ENCODE results near the gene CASP7.

Gene CASP7

GRCh38 chr10:113712755-113713639 lies 33.3 kb downstream of the CASP7 start:
- ChIA-PET CTCF (interaction anchor here (1.1 to 3.3 kb wide), 5 partner anchors 8 to 421 kb away, joined by 3 to 23 read pairs (median 3); no protein-coding TSS in a partner anchor), POLR2A (no interaction called here)
- no peak for TF ChIP-seq CTCF (IDR thresholded peaks at IDR 0.05; ENCODE audit: control extremely low read depth, extremely low read depth, low read depth, missing control alignments)

GRCh38 chr10:113713640-113713982 lies 33.9 kb downstream of the CASP7 start:
- CTCF ChIA-PET, result interaction anchor here (1.1 to 3.3 kb wide), 4 partner anchors 8 to 421 kb away, joined by 3 to 23 read pairs (median 6); no protein-coding TSS in a partner anchor

More at GRCh38 chr10:113712755-113713639, 33.3 kb downstream of the CASP7 start:
- no peak for DNase-seq (ENCODE audit: extremely low spot score)

GRCh38 chr10:113716109-113716910 lies 36.6 kb downstream of the CASP7 start:
- CTCF ChIA-PET, result interaction anchor here (1.6 kb wide), 1 partner anchor 37 kb away, joined by 4 read pairs; the partner anchor contains the start of gene CASP7
- no peak for DNase-seq (ENCODE audit: extremely low spot score)
- POLR2A ChIA-PET, result no interaction called here
- TF ChIP-seq CTCF (IDR thresholded peaks at IDR 0.05; ENCODE audit: control extremely low read depth, extremely low read depth, low read depth, missing control alignments), result no peak

More at GRCh38 chr10:113713640-113713982, 33.9 kb downstream of the CASP7 start:
- TF ChIP-seq CTCF (IDR thresholded peaks at IDR 0.05; ENCODE audit: control extremely low read depth, extremely low read depth, low read depth, missing control alignments), result no peak
- POLR2A ChIA-PET, result no interaction called here
- no peak for DNase-seq (ENCODE audit: extremely low spot score)

GRCh38 chr10:113718969-113719822 lies 39.5 kb downstream of the CASP7 start:
- no peak for TF ChIP-seq CTCF (IDR thresholded peaks at IDR 0.05; ENCODE audit: control extremely low read depth, extremely low read depth, low read depth, missing control alignments)
- DNase-seq (ENCODE audit: extremely low spot score), result no peak
- ChIA-PET POLR2A (no interaction called here), CTCF (interaction anchor here (1.3 to 2.1 kb wide), 2 partner anchors 14 to 15 kb away, joined by 5 to 7 read pairs; no protein-coding TSS in a partner anchor)

- TF ChIP-seq CTCF (IDR thresholded peaks at IDR 0.05; ENCODE audit: control extremely low read depth, extremely low read depth, low read depth, missing control alignments), result no peak
- CTCF ChIA-PET, result no interaction called here
These were observed 40.7 kb downstream of the CASP7 start for GRCh38 chr10:113720386-113720785.

More at GRCh38 chr10:113720386-113720785, 40.7 kb downstream of the CASP7 start:
- no peak for DNase-seq (ENCODE audit: extremely low spot score)
- POLR2A ChIA-PET, result no interaction called here

Measured in GM10248 (cell line).